IMR-90 (cell line): Measurements from ENCODE around the gene TCF20. TPM values are rescaled to one million over a fixed set of nuclear protein-coding genes. Genes with fewer than 3 reads are reported as not detected.

Experiments used
- ATAC-seq: fragments of 200-7000 bp; cut with Tn5 transposase; 2 replicates; pipeline ENCODE4 v1.9.1; 2020; ENCODE audit warnings: low read depth, mild to moderate bottlenecking, moderate library complexity
- BruUV-seq: library from RNA; stranded (reverse); fragments of 400-500 nt; replicated peaks from 2 replicates; lab custom pipeline; 2021; lab: Mats Ljungman, UMichigan
- CTCF ChIA-PET: fragments of 300-600 bp; formaldehyde crosslinking; extraction: SDS; loops from one replicate; lab custom pipeline; 2021; ENCODE audit warnings: antibody characterized with exemption; lab: Yijun Ruan, JAX
- POLR2A ChIA-PET: fragments of 300-600 bp; sonication (Branson Sonifier 250); formaldehyde crosslinking; loops from one replicate; lab custom pipeline; 2022; ENCODE audit warnings: antibody characterized with exemption; ENCODE audit not compliant: unreplicated experiment; lab: Charles Lee
- DNase-seq: peaks from one replicate; pipeline ENCODE4 v3.0.0; 2013
- H2AFZ ChIP-seq: replicated peaks from 2 replicates; pipeline ENCODE3; 2013; ENCODE audit warnings: low read length, mild to moderate bottlenecking; ENCODE audit not compliant: poor library complexity
- H2AK5ac ChIP-seq: 2 replicates; pipeline ENCODE4 v1.6.1; 2013; ENCODE audit warnings: low read depth, low read length, inconsistent platforms
- H2AK9ac ChIP-seq: replicated peaks from 2 replicates; pipeline ENCODE3; 2013; ENCODE audit warnings: mild to moderate bottlenecking, low read depth, low read length, moderate library complexity; ENCODE audit not compliant: poor library complexity
- H2BK120ac ChIP-seq: 2 replicates; pipeline ENCODE4 v1.6.1; 2013; ENCODE audit warnings: low read depth, low read length, inconsistent platforms
- H2BK15ac ChIP-seq: 3 replicates; pipeline ENCODE4 v1.6.1; 2013; ENCODE audit warnings: low read depth, low read length, inconsistent platforms
- H2BK20ac ChIP-seq: 2 replicates; pipeline ENCODE4 v1.6.1; 2013; ENCODE audit warnings: low read depth, mild to moderate bottlenecking, inconsistent platforms, low read length, moderate library complexity
- H2BK5ac ChIP-seq: 2 replicates; pipeline ENCODE4 v1.6.1; 2013; ENCODE audit warnings: mild to moderate bottlenecking, low read depth, low read length, inconsistent platforms; ENCODE audit not compliant: poor library complexity, severe bottlenecking
- H3K14ac ChIP-seq: replicated peaks from 2 replicates; pipeline ENCODE4 v1.6.1; 2013; ENCODE audit warnings: low read depth, low read length, inconsistent platforms
- H3K18ac ChIP-seq: 2 replicates; pipeline ENCODE4 v1.6.1; 2013; ENCODE audit warnings: low read depth, low read length, control low read depth
- H3K23ac ChIP-seq: 2 replicates; pipeline ENCODE4 v1.6.1; 2013; ENCODE audit warnings: low read depth, low read length, inconsistent platforms
- H3K27ac ChIP-seq: 2 replicates; pipeline ENCODE4 v1.5.1; 2013; ENCODE audit warnings: mild to moderate bottlenecking, control low read depth, low read length; ENCODE audit not compliant: insufficient read depth
- H3K27me3 ChIP-seq: 2 replicates; pipeline ENCODE4 v1.6.1; 2013; ENCODE audit warnings: low read length; ENCODE audit not compliant: control insufficient read depth, insufficient read depth
- H3K36me3 ChIP-seq: 2 replicates; pipeline ENCODE4 v1.6.1; 2013; ENCODE audit warnings: low read length, mixed read lengths; ENCODE audit not compliant: control insufficient read depth, insufficient read depth
- H3K4ac ChIP-seq: 2 replicates; pipeline ENCODE4 v1.6.1; 2013; ENCODE audit warnings: low read depth, low read length, inconsistent platforms
- H3K4me1 ChIP-seq: 2 replicates; pipeline ENCODE4 v1.6.1; 2013; ENCODE audit warnings: low read length, mixed read lengths; ENCODE audit not compliant: control insufficient read depth, insufficient read depth
- H3K4me2 ChIP-seq: 2 replicates; pipeline ENCODE4 v1.6.1; 2013; ENCODE audit warnings: low read depth, mild to moderate bottlenecking, control low read depth, low read length, moderate library complexity
- H3K4me3 ChIP-seq: 2 replicates; pipeline ENCODE4 v1.5.1; 2013; ENCODE audit warnings: low read depth, mild to moderate bottlenecking, control low read depth, low read length, moderate library complexity; ENCODE audit not compliant: insufficient read depth
- H3K56ac ChIP-seq: 2 replicates; pipeline ENCODE4 v1.6.1; 2013; ENCODE audit warnings: low read length, inconsistent platforms; ENCODE audit not compliant: insufficient read depth; ENCODE audit errors: extremely low read depth
- H3K79me1 ChIP-seq, 2 experiments: 2 replicates each; pipeline ENCODE4 v1.6.1; 2013; ENCODE audit warnings: low read length in 2 of 2, inconsistent platforms in 1 of 2, low read depth in 1 of 2
- H3K9ac ChIP-seq: 2 replicates; pipeline ENCODE4 v1.6.1; 2013; ENCODE audit warnings: low read depth, low read length, control low read depth
- H3K9me1 ChIP-seq: 2 replicates; pipeline ENCODE4 v1.6.1; 2013; ENCODE audit warnings: low read length, inconsistent platforms; ENCODE audit not compliant: insufficient read depth
- H3K9me3 ChIP-seq: 2 replicates; pipeline ENCODE4 v1.6.1; 2013; ENCODE audit warnings: low read length; ENCODE audit not compliant: control insufficient read depth, insufficient read depth
- H4K20me1 ChIP-seq: 2 replicates; pipeline ENCODE4 v1.6.1; 2013; ENCODE audit warnings: low read length, inconsistent platforms; ENCODE audit not compliant: insufficient read depth
- H4K5ac ChIP-seq: 2 replicates; pipeline ENCODE4 v1.6.1; 2013; ENCODE audit warnings: mild to moderate bottlenecking, low read depth, low read length, control low read depth
- H4K8ac ChIP-seq, 2 experiments: 2 replicates each; pipeline ENCODE4 v1.6.1; 2013; ENCODE audit warnings: low read depth in 2 of 2, low read length in 2 of 2, control low read depth in 1 of 2, inconsistent platforms in 1 of 2
- H4K91ac ChIP-seq: 2 replicates; pipeline ENCODE4 v1.6.1; 2013; ENCODE audit warnings: low read depth, low read length, inconsistent platforms; ENCODE audit not compliant: insufficient read depth
- POLR2A ChIP-seq: IDR thresholded peaks from 2 replicates; pipeline ENCODE4 v1.6.1; 2012; ENCODE audit warnings: mild to moderate bottlenecking, low read depth, low read length
- RCOR1 ChIP-seq: IDR thresholded peaks from 2 replicates; pipeline ENCODE4 v1.6.1; 2012; ENCODE audit warnings: mild to moderate bottlenecking, low read length, improper control_type of control experiment; ENCODE audit not compliant: insufficient replicate concordance
- WGBS, 2 experiments: methylation state at CpG; one replicate each; pipeline versions ENCODE4 v1.1.5 to v1.1.7; 2013; ENCODE audit warnings: missing lambda C conversion rate in 2 of 2; ENCODE audit not compliant: insufficient read length in 1 of 2; ENCODE audit errors: extremely low coverage in 2 of 2; 5-methylcytosine and 5-hydroxymethylcytosine counted together
- dilution Hi-C: fragments of 300-500 bp; cut with HindIII; formaldehyde crosslinking; loops from one replicate; pipeline ENCODE4 v1.14.3; 2018; ENCODE audit warnings: low sequenced_read_pairs; ENCODE audit not compliant: unreplicated experiment
- in situ Hi-C: fragments of 300-500 bp; cut with MboI; formaldehyde crosslinking; loops from 3 replicates; pipeline ENCODE4 v1.14.3; 2019; ENCODE audit warnings: low sequenced_read_pairs, inconsistent platforms, mixed read lengths
- intact Hi-C: fragments of 100-400 bp; cut with micrococcal nuclease; formaldehyde crosslinking; loops from 2 replicates; pipeline ENCODE4 v1.10.0; 2022
- polyA plus RNA-seq, 3 experiments: library from polyadenylated mRNA; depleted of rRNA; stranded (reverse); fragments of >200 nt; gene quantifications; 2 replicates each; pipeline ENCODE4 v1.2.3, GENCODE V29; 2012; ENCODE audit warnings: low replicate concordance in 1 of 3
- total RNA-seq: library from RNA; depleted of rRNA; stranded (reverse); fragments of >200 nt; gene quantifications from 2 replicates; pipeline ENCODE4 v1.2.3, GENCODE V29; 2012

Gene TCF20
- total and polyA plus RNA-seq, 2 of the 4 experiments (the other 2 are of a cell fraction) = 8.9 to 23.7 TPM

GRCh38 chr22:42296381-42296853, 26.0 kb upstream of the TCF20 start:
- Histone ChIP-seq H3K4me1 (peaks cover 2% of the 10 kb centered on the region; the same call in 1 of the 2 replicates), H3K56ac (no peak overlapping the region), H4K5ac (no peak overlapping the region), H3K23ac (no peak overlapping the region), H2AK9ac (no peak overlapping the region), H3K9me3 (no peaks in the 10 kb centered on the region), H3K14ac (no peak overlapping the region), H3K27me3 (peaks cover 11% of the 10 kb centered on the region; the same call in 1 of the 2 replicates), H3K4ac (no peak overlapping the region), H2AFZ (no peak overlapping the region), H2AK5ac (no peak overlapping the region), H3K79me1 (no peaks in the 10 kb centered on the region), H2BK15ac (no peak overlapping the region), H3K4me2 (no peak overlapping the region), H2BK5ac (no peak overlapping the region), H4K8ac (no peak overlapping the region), H3K36me3 (no peaks in the 10 kb centered on the region), H3K9me1 (no peaks in the 10 kb centered on the region), H3K9ac (no peak overlapping the region), H4K91ac (no peak overlapping the region), H3K4me3 (no peak overlapping the region), H3K18ac (no peak overlapping the region), H2BK120ac (no peak overlapping the region), H4K20me1 (peaks cover 3% of the 10 kb centered on the region; the same call in 1 of the 2 replicates), H2BK20ac (no peak overlapping the region), H3K27ac (no peak overlapping the region)
- ATAC-seq (no peak), DNase-seq (no peak)
- POLR2A ChIA-PET = no interaction called here
- TF ChIP-seq RCOR1 (no peak), POLR2A (no peak)
- in situ Hi-C loops (no loop called here), dilution Hi-C loops (no loop called here), intact Hi-C loops (no loop called here)
- BruUV-seq = no TSS peak
- CTCF ChIA-PET = no interaction called here
- 24% methylated on average over 7 of the region's 19 CpGs; no CpG with 5 or more reads in 1 of the 2 experiments for WGBS, 2 experiments
